Forelimb muscle (tissue), 1 donor: ENCODE data around the gene TANGO6. TPM values are rescaled to one million over a fixed set of nuclear protein-coding genes. Genes with fewer than 3 reads are reported as not detected.

Experiments used
- polyA plus RNA-seq: library from polyadenylated mRNA; unstranded; fragments of 120-200 nt; gene quantifications from one replicate; pipeline ENCODE4 v1.2.1, GENCODE V29; 2013; ENCODE audit not compliant: insufficient read length

Gene TANGO6
- polyA plus RNA-seq, 1 donor = 5.7 TPM

Other genes with a start within 250 kb of the TANGO6 start
- 0.57 TPM for gene CDH3, start 198.2 kb upstream of the TANGO6 start, polyA plus RNA-seq
- gene CDH1, start 106.2 kb upstream of the TANGO6 start, polyA plus RNA-seq = 1.2 TPM